NCI-H2196 (cell line): ENCODE results near the gene BCAR3.

ENCODE experiments used
- DNase-seq: peaks from one replicate; lab custom pipeline; 2025; ENCODE audit not compliant: unreplicated experiment; lab: John Stamatoyannopoulos, UW

BCAR3 gene

DNA sequence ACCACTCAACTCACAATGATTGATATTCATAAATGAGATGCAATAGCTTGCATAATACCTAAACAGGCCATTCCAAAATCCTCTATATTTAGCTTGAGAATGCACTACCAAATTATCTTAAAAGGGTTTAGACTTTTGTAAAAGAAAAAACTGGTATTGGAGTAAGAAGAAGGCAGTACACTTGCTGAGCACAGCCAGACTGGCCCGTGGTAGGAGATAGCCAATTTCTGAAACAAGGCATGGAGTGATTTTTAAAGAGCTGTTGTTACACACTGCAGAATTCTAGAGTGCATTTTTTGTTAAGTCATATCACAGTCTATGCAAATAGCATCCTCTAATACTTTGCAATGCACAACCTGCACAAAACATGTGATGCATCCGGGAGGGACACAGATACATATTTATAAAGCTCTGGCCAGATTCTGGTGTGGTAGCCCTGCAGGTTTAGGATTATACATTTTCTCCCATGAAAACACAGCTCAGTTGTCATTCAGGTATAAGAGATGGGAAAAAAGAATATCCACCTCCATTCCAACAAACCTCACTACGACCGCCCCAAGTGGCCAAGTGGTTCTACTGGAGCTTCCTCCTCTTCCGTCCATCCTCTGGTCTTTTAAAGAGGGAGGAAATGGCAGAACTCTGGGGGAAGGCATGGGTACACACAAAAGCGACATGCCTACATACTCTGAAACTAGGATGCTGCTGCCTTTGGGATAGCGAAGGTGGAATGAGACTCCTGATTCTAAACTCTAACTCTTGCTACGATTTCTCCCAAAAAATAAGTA, 40.8 kb downstream of the BCAR3 start:
- DNase-seq = no peak

DNA sequence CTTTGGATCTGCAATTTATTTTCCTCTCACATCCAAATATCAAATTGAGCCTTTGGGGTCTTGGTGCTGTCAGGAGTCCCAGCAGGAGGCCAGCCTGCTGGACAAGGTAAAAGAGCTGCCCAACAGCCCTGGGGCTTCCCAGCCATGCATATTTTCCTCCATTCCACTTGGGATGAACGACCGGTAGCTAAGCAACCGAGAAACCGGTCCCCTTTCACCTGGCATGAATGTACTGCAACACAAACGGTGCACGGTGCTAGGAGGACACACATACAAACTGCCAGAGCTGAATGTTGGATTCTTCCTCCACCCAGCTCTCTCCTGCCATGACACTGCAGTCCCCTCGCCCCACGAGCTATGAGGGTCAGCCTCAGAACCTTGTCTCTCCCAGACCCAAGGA, 42.7 kb downstream of the BCAR3 start:
- no peak for DNase-seq

DNA sequence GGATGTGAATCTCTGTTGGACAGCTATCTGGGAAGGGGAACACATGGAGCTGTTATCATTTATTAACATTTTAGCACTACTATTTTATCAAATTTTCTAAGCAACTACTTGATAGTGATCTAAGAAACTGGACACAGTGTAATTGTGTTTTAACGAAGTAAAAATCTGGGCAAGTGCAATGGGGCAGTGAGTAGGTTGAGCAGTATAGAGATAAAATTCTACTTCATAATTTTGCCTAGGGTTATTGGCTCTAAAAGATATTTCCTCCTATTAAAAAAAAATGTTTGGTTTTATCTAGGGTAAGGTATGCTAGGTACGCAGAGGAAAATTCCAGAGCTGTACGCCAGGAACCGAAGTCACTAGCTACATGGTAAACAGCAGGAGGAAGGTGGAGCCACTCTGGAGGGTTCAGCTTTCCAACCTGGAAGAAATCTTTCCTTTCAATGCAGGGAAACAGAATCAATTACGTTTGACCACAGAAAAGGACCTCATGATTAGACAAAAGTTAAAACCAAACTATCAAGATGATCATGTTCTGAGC, 43.3 kb downstream of the BCAR3 start:
- no peak for DNase-seq

DNA sequence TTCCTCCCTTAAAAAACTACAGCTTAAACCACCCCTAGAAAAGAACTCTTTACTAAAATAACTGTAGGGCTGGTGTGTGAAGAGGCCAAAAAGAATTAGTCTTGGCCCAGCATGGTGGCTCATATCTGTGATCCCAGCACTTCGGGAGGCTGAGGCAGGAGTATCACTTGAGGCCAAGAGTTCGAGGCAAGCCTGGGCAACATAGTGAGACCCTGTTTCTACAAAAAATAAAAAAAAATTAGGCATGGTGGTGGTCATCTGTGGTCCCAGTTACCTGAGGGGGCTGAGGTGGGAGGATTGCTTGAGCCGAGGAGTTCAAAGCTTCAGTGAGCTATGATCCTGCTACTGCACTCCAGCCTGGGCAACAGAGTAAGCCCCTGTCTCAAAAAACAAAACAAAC, 44.9 kb downstream of the BCAR3 start:
- DNase-seq = no peak

DNA sequence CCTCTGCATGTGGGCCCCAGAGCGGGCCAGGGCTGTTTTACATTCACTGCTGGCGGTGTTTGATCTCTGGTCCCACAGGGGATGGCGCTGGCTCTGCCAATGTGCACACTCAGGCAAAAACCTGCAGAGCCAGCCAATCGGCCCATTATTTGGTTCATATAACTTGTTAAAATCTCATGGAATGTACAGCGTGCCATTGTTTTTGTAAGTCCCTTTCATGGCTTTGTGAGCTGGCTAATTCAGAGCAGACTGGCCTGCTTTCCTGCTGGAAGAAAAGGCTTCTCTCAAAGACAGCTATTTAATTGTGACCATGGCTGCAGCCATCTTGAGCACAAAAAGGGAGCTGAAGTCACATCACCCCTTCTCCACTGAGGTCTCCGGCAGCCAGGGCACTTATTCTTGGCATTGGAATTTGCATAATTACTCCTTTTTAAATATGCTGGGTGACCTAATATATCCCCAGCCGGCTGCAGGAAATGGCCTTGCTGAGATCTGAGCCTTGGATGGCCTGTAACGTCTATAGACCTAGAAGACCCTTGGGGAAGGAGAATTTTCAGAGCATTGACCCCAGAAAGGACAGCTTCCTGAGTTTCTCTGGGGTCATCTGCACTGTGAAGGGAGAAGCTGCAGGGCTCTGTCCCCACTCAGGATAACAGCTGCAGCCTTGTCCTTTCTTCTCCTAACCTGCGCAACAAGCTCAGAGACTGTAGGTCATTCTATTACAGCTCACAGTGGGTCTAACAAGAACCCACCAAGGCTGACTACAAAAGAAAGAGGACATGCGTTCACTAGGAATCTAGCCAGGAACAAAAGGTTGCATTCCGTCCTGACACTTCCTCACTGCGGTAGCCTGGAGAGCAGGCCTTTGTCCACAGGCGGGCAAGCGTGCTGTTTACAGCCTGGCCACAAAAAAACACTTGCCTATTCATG, 45.8 kb downstream of the BCAR3 start:
- no peak for DNase-seq

DNA sequence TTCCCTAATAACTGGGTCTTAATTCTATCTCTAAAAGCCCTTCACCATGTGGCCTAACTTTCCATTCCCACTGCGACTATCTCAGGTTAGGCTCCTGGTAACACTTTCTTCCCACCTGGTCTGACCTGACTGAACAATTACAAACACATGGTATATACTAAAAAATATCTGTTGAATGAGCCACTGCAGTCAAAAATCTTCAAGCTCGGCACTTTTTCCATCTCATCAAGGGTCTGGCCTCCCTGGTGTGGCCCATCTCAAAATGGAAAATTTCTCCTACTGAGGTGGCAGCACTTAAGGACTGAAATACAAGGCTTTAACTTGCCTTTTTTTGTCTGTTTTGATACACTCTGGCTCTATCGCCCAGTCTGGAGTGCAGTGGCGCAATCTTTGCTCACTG, 48.3 kb downstream of the BCAR3 start:
- DNase-seq = no peak

DNA sequence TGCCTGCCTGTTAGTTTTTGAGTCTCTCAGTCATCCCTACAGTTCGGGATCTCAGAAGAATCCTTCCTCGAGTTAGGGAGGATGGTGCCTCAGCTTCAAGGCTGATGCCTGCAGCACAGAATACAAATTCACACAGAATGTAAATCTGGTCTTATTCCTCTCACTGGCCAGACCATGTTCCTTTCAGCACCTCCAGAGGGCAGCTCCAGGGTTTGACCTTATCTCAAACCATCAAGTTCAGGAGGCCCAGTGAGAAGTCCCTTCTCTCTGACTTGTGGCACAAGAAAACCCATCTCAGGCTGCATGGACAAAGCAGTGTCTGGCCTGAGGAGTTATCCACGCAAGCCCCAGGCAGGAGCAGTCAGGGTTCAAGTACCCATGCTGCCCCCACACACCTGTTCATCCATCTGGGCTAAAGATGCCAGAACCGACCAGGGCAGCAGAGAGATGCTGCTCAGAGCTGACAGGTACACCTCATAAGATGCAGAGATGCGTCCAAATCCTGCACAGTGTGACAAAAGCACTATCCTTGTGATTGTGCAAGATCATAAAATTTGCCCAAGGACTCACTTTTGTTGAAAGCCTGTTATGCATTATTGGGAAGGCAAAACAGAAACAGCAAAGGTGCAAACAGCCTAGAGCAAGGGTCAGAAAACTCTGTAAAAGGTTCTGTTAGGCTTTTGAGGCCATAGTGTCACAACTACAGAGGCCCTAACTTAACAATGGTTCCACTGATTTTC, 49.8 kb downstream of the BCAR3 start:
- peak; percentile 40 for DNase-seq

DNA sequence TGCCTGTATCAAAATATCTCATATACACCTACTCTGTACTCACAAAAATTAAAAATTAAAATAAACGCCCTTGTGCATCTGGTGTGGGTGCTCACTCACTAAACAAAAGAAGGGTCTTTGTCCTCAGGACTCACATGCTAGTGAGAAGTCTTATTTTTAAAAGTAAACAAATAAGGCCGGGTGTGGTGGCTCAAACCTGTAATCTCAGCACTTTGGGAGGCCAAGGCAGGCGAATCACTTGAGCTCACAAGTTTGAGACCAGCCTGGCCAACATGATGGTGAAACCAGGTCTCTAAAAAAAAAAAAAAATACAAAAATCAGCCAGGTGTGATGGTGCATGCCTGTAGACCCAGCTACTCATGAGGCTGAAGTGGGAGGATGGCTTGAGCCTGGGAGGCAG, 51.5 kb downstream of the BCAR3 start:
- DNase-seq = no peak

DNA sequence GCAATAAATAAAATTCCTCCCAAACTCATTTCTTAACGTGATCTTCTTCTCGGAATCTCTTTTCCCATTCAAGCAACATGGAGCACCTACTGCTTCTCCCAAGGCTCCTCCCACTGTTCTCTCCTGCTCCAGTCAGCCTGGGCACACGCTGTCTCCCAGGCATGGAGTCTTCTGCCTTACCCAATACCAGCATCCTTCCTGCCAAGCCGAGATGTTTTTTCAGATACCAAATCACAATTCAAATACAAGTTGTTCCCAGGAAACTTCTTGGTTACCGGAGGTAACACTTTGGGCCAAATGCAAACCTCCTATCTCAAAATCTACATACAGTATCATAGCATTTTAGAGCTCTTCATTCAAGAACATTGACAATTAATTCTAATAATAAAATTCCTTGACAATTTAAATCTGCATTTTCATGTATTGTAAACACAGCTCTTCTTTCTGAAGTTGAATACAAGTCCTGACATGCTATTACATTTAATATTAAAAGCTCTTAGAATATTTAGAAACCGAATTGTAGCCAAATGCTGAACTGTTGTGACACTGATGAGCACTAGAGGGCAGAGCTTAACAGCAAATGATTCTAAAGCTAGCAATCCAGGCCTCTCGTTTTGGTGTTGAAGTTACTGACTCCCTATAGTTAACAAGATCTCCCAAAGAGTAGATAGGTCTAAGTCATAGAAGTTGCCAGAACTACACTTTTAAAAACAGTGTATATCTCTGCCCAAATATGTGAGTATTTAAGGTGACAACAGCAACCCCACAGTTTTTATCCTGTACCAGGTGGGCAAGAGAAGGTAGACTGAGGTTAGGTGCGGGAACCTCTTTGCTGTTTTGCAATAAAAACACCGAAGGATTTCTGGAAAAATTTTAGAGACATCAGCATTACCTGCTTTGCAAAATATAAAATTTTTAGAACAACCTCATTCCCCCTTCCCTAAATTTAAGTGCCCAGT, 52.3 kb downstream of the BCAR3 start:
- peak; percentile 74 for DNase-seq

DNA sequence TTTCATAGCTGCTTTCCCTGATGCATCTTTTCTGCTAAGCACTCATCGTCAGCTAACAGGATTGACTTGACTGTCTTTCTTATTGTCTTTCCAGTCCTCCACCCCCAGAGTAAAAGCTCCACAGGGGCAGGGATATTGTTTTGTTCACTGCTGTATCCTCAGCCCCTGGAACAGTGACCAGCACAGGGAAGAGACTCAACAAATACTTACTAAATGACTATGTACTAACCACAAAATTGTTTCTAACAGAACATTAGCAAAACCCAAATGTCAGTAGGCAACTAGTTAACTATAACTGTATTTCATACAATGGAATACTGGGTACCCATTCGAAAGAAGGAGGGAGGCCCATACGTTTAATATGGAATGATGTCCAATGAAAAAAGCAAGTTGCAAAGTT, 53.0 kb downstream of the BCAR3 start:
- no peak for DNase-seq

DNA sequence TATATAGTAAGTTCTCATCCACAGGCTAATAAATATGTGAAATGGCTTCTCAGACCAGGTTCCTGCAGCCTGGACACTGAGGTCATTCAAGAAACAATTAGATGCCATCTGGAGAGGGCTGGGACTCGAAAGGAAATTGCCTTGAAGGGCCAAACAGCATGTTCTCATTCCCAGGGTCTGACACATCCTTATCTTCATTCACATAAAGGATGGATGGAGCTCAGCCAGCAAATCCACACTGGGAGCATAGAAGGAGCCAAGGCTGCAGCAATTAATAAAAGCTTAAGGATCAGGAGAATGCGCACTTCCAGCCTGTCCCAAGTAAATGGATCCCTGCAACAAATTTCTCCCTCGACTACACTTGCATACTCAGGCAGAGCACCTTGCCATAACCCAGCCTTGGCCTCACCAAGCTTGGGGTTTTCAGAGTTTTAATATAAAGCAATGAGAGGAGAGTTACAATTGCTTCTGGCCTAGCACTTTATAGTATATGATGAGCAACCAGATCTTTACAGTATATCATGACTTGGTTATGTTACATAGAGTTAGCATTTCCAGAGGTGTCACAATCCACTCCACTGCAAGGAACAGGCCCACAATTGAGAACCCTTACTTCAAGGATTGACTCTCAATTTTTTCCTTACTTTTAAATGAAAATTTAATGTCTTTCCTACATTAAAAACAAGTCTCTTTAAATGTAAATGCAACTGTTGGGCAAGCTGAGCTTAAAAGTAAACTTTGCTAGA, 55.9 kb downstream of the BCAR3 start:
- no peak for DNase-seq

DNA sequence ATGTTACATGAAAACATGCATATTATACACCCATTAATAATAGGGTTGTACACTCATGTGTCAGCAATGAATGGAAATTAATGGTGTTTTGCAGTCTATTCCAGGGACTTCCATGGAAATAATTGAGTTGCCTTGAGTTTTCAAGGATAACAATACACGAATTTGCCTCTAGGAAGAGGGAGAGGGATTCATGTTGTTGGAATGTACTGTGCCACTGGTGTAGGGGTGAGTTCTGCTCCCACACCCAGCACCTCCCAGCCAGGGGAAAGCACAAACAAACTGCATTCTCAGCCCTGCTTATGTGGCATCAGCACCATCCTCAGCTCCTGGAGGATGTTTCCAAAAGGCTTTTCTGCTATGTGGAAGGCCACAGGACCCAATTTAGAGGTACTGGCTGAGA, 57.8 kb downstream of the BCAR3 start:
- no peak for DNase-seq

DNA sequence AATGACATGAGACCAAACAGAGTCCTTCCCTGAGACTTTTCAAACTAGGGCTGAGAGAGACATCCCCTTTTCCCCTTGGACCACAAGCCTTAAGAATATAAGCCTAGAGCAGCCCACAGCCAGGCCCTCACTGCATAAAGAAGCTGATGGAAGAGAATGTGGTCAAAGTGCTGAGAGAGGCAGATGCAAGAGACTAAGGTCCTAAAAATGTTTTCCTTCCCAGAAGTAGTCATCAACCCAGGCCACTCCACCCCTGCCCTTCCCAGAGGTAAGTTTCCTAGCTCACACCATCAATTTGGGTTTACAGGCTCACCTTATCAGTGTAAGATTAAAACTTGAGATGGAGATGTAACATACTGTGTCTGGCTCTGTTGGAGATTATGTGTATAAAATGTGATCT, 58.2 kb downstream of the BCAR3 start:
- DNase-seq = no peak

DNA sequence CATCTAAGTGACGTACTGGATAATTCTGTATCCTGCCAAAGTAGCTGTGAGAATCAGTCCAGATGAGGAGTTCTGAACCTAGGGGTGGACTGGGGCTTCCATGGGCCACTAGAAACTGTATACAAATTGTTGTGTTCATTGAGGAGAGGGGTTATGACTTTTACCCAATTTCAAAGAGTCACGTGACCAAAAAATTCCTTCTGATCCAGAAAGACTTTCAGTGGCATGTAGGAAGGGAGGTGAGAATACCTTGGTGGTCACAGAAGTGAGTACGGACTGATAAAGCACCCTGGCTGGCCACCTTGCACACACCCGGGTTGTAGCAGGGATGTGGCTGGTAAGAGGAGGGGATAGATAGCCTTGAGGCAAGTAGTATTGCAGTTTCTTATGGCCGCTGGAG, 60.4 kb downstream of the BCAR3 start:
- no peak for DNase-seq

DNA sequence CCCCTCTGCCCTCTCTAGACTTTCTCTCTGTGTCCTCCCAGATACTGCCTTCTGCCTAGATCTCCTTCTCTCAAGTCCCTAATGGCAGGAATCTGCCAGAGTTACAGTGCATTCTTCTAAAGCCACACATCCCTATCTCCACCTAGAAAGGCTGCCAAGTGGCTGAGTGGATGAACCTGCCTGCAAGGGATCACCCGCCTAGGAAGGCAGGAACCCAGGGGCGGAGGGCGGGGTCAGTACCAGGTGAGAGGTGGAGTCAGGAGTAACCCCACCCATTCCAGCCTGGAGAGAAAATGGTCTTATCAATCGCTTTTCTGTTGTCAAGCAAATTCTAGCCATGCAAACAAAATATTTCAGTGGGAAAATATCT, 60.8 kb downstream of the BCAR3 start:
- peak; percentile 22 for DNase-seq

DNA sequence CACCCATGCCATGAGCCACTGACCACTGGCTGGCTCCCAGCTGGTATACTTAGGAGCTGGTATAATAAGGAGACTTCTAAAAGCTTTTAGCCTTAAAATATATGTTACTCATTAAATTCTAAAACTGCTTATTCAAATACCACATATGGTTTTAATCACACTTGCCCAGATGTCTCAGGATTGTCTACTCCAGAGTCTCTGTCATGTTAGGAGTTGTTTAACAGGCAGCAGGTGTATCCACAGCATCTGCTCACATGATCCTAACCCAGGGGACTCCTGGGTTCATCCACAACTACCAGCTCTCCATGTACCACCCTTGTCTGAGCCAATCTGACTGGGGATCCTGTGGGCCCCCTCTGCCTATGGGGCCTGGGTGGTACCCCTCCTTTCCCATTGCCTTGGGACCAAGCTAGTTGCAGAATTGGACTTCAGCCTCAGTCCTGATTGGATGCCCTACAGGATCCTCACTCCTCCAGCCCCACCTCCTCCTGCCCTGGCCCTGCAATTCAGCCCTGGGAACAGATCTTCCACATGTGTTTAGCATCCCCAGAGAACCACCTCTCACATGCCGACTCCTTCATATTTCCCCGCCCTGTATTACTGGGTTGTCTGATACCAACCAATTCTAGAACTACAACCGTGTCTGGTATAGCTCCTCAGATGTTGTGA, 61.3 kb downstream of the BCAR3 start:
- DNase-seq = no peak

DNA sequence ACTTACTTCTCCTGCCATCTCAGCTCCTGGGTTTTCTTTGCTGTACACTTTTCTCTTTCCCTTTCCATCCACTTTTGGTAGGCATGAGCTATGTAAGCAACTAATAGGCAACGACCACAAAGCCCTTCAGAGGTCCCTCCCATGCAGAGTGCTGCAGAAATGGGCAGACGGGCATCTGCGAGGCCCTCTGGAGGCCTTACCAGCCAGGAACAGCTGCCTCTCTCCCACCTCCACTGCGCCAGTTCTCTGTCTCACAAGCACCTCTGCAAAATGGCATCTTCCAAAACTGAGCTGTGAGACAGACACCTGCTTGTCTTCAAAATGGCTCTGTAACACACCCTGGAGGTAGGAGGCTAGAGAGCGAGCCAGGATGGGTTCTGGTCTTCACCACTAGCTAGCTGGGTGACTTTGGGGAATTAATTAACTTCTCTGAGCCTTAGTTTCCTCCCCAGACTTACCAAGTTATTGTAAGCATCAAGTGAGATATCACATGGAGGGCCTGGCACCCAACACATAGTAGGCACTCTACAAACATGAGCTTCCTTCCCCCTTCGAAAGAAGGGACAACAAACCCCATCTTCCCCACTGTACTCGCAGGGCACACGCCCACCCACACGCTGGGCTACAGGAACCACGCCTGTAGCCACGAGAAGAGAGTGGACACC, 62.0 kb downstream of the BCAR3 start:
- peak; percentile 65 for DNase-seq

DNA sequence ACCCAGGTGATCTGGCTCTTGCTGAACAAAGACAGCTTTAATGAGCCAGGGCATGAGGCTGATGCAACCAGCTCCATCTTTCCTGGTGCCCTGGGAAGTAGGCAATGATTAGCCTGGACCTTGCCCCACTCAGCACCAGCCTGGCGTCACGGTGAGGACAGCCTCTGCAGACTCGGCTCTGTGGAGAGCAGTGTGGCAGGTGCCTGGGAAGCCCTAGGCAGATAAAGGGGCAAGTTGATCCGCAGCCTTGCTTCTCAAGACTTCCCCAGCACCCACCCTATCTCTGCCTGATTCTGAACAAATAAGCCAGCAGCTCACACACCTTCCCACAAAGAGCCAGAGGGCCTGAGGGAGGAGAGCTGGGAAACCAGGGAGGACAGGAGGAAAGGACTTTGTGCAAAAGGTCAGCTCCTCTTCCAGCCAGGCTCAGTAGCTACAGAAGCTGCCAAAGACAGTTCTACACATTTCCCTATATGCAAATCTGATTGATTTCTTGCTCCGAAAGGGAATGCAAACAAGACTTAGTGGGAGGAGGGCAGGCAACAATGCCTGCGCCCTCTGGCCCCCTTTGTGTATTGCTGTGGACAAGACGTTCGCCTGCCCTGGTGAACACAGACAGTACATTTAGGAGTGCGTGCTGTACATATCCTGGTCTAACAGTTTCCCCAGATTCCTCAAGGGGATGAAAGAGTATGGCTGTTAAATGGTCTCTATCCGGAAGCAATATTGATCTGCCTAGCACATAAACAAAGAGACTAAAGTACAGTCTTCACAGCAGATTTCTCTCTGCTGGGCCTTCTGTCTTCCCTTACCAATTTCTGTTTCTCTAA, 63.8 kb downstream of the BCAR3 start:
- no peak for DNase-seq
